ENCODE results near the gene STAM.

The STAM gene

GRCh38 chr10:17644485-17644943, 563 bp downstream of the STAM start:
- DNase-seq: peak in 7 of 42 donors; percentile 18 to 52 (median 37)
- intact Hi-C loops (cut with DNase I): no loop called here

- intact Hi-C loops (cut with DNase I): no loop called here
- no peak for DNase-seq
Measured at GRCh38 chr10:17645621-17646345, 1.8 kb downstream of the STAM start.

- intact Hi-C loops (cut with DNase I): no loop called here
- DNase-seq: peak in 2 of 42 donors; percentile 11 to 20
Measured at GRCh38 chr10:17647326-17647725, 3.4 kb downstream of the STAM start.

- intact Hi-C loops (cut with DNase I): no loop called here
- DNase-seq: no peak
Measured at GRCh38 chr10:17648243-17649035, 4.5 kb downstream of the STAM start.

- no peak for DNase-seq
- intact Hi-C loops (cut with DNase I): no loop called here
Measured at GRCh38 chr10:17649052-17649451, 5.1 kb downstream of the STAM start.

GRCh38 chr10:17649836-17650235, 5.9 kb downstream of the STAM start:
- no peak for DNase-seq

GRCh38 chr10:17650416-17650815, 6.5 kb downstream of the STAM start:
- DNase-seq: no peak
- intact Hi-C loops (cut with DNase I): no loop called here

More at GRCh38 chr10:17649836-17650235, 5.9 kb downstream of the STAM start:
- intact Hi-C loops (cut with DNase I): no loop called here

GRCh38 chr10:17651896-17652295, 7.9 kb downstream of the STAM start:
- intact Hi-C loops (cut with DNase I): no loop called here
- DNase-seq: no peak

GRCh38 chr10:17652585-17652984, 8.6 kb downstream of the STAM start:
- DNase-seq: no peak
- intact Hi-C loops (cut with DNase I): no loop called here

GRCh38 chr10:17655009-17655408, 11.1 kb downstream of the STAM start:
- intact Hi-C loops (cut with DNase I): no loop called here
- no peak for DNase-seq

- intact Hi-C loops (cut with DNase I): no loop called here
- no peak for DNase-seq
Measured at GRCh38 chr10:17655567-17656146, 11.7 kb downstream of the STAM start.

GRCh38 chr10:17657103-17657500, 13.2 kb downstream of the STAM start:
- DNase-seq: no peak
- intact Hi-C loops (cut with DNase I): no loop called here

- DNase-seq: no peak
- intact Hi-C loops (cut with DNase I): no loop called here
Measured at GRCh38 chr10:17659365-17659764, 15.4 kb downstream of the STAM start.

GRCh38 chr10:17660921-17661320, 17.0 kb downstream of the STAM start:
- no peak for DNase-seq
- intact Hi-C loops (cut with DNase I): no loop called here

- intact Hi-C loops (cut with DNase I): no loop called here
- no peak for DNase-seq
Measured at GRCh38 chr10:17661510-17661909, 17.6 kb downstream of the STAM start.

GRCh38 chr10:17662193-17663138, 18.5 kb downstream of the STAM start:
- intact Hi-C loops (cut with DNase I): no loop called here
- DNase-seq: no peak

- no peak for DNase-seq
- intact Hi-C loops (cut with DNase I): no loop called here
Measured at GRCh38 chr10:17663450-17663849, 19.5 kb downstream of the STAM start.

GRCh38 chr10:17665747-17666146, 21.8 kb downstream of the STAM start:
- intact Hi-C loops (cut with DNase I): no loop called here
- DNase-seq: peak in 9 of 42 donors; percentile 5 to 69 (median 27)

Data from head of caudate nucleus (tissue), 42 donors.